Breast epithelium (tissue), 3 donors: ENCODE measurements around the gene CCDC169.

Experiments used
- CTCF ChIP-seq, 3 donors: fragments of 450-650 bp; IDR thresholded peaks; one replicate each; pipeline ENCODE4 v1.5.1; 2016 to 2017; ENCODE audit warnings: antibody characterized with exemption in 3 of 3, mild to moderate bottlenecking in 3 of 3, moderate library complexity in 3 of 3
- POLR2A ChIP-seq: fragments of 450-650 bp; IDR thresholded peaks from one replicate; pipeline ENCODE4 v1.6.1; 2016; ENCODE audit warnings: antibody characterized with exemption, mild to moderate bottlenecking, moderate library complexity
- POLR2AphosphoS5 ChIP-seq, 3 donors: sonication (generic); formaldehyde crosslinking; IDR thresholded peaks; one replicate each; pipeline ENCODE4 v1.6.1; 2017; ENCODE audit warnings: antibody characterized with exemption in 3 of 3

- TF ChIP-seq POLR2A (no peak), CTCF (IDR thresholded peaks at IDR 0.05) (no peak), POLR2AphosphoS5 (IDR thresholded peaks at IDR 0.05) (no peak)
Observed at GRCh38 chr13:36248700-36249099, 48.9 kb downstream of the CCDC169 start.
